ENCODE data around the gene BAIAP2L2. TPM values are rescaled to one million over a fixed set of nuclear protein-coding genes. Genes with fewer than 3 reads are reported as not detected.

The BAIAP2L2 gene
- total and polyA plus RNA-seq, 2 experiments from 2014 or later, result 3.9 to 5.6 TPM

DNA sequence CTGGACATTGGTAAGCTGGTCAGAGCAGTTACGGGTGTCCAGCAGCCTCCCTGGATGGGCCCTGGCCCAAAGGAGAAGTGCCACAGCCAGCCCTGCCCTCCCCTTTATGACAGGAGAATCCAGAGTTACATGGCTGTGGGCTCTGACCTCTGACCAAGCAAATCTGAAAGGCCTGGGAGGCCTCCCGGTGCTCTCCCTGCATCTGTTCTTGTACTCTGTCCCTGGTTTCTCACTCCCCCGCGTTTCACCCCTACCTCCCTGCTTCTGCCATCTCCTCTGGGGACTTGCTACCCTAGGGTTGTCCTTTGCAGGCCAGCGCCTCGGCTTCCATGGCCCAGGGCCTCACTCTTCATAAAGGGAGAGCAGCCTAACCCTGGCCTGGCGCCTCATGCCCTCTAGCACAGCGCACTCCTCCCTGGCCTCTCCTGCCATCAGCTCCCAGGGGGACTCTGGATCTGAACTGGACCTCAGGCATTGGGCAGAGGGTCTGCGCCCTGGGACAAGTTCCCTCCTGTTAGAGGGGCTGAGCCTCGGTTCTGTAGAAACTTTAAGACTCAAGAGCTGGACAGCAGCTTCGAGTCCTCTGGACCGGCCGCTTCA is 42.6 kb downstream of the BAIAP2L2 start:
- peaks cover 7% of the 10 kb centered on the region for H3K27me3 Mint-ChIP-seq (ENCODE audit: insufficient read depth, low read depth, poor library complexity)
- H3K4me1 Mint-ChIP-seq, result no peaks in the 10 kb centered on the region
- Histone ChIP-seq H3K36me3 (ENCODE audit: insufficient read depth) (no peaks in the 10 kb centered on the region; the same call in 1 of the 2 replicates), H3K4me3 (no peak overlapping the region), H3F3A (replicated peaks; ENCODE audit: low read depth) (no peaks in the 10 kb centered on the region), H3K27me3 (ENCODE audit: insufficient read depth) (no peaks in the 10 kb centered on the region), H3K9me2 (ENCODE audit: insufficient read depth) (no peaks in the 10 kb centered on the region), H3K4me2 (no peak overlapping the region), H4K20me1 (replicated peaks; ENCODE audit: insufficient read depth) (peaks cover 11% of the 10 kb centered on the region), H3K79me2 (replicated peaks; ENCODE audit: insufficient read depth) (no peaks in the 10 kb centered on the region), H3K4me1 (ENCODE audit: insufficient read depth) (no peaks in the 10 kb centered on the region), H2AFZ (no peak overlapping the region), H3K27ac (ENCODE audit: low read depth) (no peak overlapping the region)
- peaks cover 48% of the 10 kb centered on the region for H3K36me3 Mint-ChIP-seq (ENCODE audit: low read depth)
- DNase-seq (ENCODE audit: low spot score) (no peak), ATAC-seq (no peak)
- H3K9me3 Mint-ChIP-seq, result no peaks in the 10 kb centered on the region
- H3K27ac Mint-ChIP-seq, result no peak overlapping the region
- no peak for TF ChIP-seq NANOG (IDR thresholded peaks at IDR 0.05; ENCODE audit: borderline replicate concordance)
- TF ChIP-seq, protein P1, sequence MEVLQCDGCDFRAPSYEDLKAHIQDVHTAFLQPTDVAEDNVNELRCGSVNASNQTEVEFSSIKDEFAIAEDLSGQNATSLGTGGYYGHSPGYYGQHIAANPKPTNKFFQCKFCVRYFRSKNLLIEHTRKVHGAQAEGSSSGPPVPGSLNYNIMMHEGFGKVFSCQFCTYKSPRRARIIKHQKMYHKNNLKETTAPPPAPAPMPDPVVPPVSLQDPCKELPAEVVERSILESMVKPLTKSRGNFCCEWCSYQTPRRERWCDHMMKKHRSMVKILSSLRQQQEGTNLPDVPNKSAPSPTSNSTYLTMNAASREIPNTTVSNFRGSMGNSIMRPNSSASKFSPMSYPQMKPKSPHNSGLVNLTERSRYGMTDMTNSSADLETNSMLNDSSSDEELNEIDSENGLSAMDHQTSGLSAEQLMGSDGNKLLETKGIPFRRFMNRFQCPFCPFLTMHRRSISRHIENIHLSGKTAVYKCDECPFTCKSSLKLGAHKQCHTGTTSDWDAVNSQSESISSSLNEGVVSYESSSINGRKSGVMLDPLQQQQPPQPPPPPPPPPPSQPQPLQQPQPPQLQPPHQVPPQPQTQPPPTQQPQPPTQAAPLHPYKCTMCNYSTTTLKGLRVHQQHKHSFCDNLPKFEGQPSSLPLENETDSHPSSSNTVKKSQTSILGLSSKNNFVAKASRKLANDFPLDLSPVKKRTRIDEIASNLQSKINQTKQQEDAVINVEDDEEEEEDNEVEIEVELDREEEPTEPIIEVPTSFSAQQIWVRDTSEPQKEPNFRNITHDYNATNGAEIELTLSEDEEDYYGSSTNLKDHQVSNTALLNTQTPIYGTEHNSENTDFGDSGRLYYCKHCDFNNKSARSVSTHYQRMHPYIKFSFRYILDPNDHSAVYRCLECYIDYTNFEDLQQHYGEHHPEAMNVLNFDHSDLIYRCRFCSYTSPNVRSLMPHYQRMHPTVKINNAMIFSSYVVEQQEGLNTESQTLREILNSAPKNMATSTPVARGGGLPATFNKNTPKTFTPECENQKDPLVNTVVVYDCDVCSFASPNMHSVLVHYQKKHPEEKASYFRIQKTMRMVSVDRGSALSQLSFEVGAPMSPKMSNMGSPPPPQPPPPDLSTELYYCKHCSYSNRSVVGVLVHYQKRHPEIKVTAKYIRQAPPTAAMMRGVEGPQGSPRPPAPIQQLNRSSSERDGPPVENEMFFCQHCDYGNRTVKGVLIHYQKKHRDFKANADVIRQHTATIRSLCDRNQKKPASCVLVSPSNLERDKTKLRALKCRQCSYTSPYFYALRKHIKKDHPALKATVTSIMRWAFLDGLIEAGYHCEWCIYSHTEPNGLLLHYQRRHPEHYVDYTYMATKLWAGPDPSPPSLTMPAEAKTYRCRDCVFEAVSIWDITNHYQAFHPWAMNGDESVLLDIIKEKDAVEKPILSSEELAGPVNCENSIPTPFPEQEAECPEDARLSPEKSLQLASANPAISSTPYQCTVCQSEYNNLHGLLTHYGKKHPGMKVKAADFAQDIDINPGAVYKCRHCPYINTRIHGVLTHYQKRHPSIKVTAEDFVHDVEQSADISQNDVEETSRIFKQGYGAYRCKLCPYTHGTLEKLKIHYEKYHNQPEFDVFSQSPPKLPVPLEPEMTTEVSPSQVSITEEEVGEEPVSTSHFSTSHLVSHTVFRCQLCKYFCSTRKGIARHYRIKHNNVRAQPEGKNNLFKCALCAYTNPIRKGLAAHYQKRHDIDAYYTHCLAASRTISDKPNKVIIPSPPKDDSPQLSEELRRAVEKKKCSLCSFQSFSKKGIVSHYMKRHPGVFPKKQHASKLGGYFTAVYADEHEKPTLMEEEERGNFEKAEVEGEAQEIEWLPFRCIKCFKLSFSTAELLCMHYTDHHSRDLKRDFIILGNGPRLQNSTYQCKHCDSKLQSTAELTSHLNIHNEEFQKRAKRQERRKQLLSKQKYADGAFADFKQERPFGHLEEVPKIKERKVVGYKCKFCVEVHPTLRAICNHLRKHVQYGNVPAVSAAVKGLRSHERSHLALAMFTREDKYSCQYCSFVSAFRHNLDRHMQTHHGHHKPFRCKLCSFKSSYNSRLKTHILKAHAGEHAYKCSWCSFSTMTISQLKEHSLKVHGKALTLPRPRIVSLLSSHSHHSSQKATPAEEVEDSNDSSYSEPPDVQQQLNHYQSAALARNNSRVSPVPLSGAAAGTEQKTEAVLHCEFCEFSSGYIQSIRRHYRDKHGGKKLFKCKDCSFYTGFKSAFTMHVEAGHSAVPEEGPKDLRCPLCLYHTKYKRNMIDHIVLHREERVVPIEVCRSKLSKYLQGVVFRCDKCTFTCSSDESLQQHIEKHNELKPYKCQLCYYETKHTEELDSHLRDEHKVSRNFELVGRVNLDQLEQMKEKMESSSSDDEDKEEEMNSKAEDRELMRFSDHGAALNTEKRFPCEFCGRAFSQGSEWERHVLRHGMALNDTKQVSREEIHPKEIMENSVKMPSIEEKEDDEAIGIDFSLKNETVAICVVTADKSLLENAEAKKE (CRISPR knock-in tag; IDR thresholded peaks at IDR 0.05), result no peak
- no peak for TF ChIP-seq ZNF114 (CRISPR knock-in tag; IDR thresholded peaks at IDR 0.05)
- TF ChIP-seq, protein P2, sequence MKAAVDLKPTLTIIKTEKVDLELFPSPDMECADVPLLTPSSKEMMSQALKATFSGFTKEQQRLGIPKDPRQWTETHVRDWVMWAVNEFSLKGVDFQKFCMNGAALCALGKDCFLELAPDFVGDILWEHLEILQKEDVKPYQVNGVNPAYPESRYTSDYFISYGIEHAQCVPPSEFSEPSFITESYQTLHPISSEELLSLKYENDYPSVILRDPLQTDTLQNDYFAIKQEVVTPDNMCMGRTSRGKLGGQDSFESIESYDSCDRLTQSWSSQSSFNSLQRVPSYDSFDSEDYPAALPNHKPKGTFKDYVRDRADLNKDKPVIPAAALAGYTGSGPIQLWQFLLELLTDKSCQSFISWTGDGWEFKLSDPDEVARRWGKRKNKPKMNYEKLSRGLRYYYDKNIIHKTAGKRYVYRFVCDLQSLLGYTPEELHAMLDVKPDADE (IDR thresholded peaks at IDR 0.05), result no peak
- TF ChIP-seq ZNF331 (CRISPR knock-in tag; IDR thresholded peaks at IDR 0.05; ENCODE audit: low read depth), result no peak
- TF ChIP-seq CREB1 (CRISPR knock-in tag; IDR thresholded peaks at IDR 0.05; ENCODE audit: low read depth), result no peak
- no peak for TF ChIP-seq POLR2AphosphoS5 (IDR thresholded peaks at IDR 0.05; ENCODE audit: low read depth)
- no peak for TF ChIP-seq EZH2 (IDR thresholded peaks at IDR 0.05; ENCODE audit: low read depth, unreplicated experiment)
- TF ChIP-seq, protein P3, sequence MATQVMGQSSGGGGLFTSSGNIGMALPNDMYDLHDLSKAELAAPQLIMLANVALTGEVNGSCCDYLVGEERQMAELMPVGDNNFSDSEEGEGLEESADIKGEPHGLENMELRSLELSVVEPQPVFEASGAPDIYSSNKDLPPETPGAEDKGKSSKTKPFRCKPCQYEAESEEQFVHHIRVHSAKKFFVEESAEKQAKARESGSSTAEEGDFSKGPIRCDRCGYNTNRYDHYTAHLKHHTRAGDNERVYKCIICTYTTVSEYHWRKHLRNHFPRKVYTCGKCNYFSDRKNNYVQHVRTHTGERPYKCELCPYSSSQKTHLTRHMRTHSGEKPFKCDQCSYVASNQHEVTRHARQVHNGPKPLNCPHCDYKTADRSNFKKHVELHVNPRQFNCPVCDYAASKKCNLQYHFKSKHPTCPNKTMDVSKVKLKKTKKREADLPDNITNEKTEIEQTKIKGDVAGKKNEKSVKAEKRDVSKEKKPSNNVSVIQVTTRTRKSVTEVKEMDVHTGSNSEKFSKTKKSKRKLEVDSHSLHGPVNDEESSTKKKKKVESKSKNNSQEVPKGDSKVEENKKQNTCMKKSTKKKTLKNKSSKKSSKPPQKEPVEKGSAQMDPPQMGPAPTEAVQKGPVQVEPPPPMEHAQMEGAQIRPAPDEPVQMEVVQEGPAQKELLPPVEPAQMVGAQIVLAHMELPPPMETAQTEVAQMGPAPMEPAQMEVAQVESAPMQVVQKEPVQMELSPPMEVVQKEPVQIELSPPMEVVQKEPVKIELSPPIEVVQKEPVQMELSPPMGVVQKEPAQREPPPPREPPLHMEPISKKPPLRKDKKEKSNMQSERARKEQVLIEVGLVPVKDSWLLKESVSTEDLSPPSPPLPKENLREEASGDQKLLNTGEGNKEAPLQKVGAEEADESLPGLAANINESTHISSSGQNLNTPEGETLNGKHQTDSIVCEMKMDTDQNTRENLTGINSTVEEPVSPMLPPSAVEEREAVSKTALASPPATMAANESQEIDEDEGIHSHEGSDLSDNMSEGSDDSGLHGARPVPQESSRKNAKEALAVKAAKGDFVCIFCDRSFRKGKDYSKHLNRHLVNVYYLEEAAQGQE (IDR thresholded peaks at IDR 0.05; ENCODE audit: unreplicated experiment), result no peak
- TF ChIP-seq, protein P4, sequence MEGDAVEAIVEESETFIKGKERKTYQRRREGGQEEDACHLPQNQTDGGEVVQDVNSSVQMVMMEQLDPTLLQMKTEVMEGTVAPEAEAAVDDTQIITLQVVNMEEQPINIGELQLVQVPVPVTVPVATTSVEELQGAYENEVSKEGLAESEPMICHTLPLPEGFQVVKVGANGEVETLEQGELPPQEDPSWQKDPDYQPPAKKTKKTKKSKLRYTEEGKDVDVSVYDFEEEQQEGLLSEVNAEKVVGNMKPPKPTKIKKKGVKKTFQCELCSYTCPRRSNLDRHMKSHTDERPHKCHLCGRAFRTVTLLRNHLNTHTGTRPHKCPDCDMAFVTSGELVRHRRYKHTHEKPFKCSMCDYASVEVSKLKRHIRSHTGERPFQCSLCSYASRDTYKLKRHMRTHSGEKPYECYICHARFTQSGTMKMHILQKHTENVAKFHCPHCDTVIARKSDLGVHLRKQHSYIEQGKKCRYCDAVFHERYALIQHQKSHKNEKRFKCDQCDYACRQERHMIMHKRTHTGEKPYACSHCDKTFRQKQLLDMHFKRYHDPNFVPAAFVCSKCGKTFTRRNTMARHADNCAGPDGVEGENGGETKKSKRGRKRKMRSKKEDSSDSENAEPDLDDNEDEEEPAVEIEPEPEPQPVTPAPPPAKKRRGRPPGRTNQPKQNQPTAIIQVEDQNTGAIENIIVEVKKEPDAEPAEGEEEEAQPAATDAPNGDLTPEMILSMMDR (conservative IDR thresholded peaks at IDR 0.05; ENCODE audit: low read depth in 2 of 2), result no peak
- no peak for TF ChIP-seq EZH2phosphoT487 (IDR thresholded peaks at IDR 0.05; ENCODE audit: unreplicated experiment)
- no peak for TF ChIP-seq JUNB (IDR thresholded peaks at IDR 0.05; ENCODE audit: unreplicated experiment)
- TF ChIP-seq STAT1 (IDR thresholded peaks at IDR 0.05; ENCODE audit: unreplicated experiment), result no peak
- H3K4me3 Mint-ChIP-seq, result no peak overlapping the region
